Measurements from ENCODE around the gene TBCD. TPM values are rescaled to one million over a fixed set of nuclear protein-coding genes. Genes with fewer than 3 reads are reported as not detected.

TBCD gene
- total RNA-seq, 1 donor from 2014 or later, result 207 TPM

DNA sequence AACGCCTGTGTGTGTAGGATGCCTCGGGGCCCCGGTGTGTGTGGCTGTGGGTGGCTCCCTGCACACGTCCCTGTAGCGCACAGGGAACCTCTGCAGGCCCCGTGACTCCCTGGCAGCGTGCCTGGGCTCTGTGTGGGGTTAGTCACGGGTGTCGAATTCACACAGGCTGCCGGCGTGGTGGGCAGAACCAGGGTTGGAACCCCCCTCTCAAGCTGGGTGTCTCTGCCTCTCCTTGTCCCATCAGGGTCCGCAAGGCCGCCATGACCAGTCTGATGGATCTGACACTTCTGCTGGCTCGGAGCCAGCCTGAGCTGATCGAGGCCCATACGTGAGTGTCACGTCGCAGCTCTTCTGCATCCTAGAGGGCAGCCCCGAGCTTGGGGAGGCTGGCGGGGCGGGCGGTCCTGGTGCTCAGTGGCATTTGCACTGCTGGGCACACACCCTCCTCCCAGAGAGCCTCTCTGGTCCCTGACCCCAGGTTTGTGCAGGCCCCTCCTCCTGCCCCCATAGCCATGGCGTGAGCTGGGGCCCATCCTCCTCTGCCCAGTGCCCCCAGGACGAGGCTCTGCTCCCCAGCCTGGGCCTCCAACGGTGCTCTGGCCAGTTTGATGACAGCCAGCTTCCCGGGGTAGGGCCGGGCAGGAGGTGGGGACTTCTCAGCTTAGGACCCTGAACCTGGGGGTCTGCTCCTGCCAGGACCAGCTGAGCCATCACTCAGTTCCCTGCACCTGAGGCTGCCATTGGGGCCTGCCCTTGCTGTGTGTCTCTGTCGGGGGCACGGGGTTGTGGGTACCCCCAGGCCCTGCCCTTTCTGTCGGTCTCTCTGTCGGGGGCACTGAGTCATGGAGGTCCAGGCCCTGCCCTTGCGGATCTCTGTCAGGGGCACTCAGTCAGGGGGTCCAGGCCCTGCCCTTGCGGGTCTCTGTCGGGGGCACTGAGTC is 176.1 kb downstream of the TBCD start:
- no peaks in the 10 kb centered on the region for H3K9me3 Mint-ChIP-seq (ENCODE audit: unreplicated experiment)
- no peak for DNase-seq (ENCODE audit: low spot score)
- H3K4me3 Mint-ChIP-seq (ENCODE audit: unreplicated experiment), result no peak overlapping the region
- TF ChIP-seq, protein P1, sequence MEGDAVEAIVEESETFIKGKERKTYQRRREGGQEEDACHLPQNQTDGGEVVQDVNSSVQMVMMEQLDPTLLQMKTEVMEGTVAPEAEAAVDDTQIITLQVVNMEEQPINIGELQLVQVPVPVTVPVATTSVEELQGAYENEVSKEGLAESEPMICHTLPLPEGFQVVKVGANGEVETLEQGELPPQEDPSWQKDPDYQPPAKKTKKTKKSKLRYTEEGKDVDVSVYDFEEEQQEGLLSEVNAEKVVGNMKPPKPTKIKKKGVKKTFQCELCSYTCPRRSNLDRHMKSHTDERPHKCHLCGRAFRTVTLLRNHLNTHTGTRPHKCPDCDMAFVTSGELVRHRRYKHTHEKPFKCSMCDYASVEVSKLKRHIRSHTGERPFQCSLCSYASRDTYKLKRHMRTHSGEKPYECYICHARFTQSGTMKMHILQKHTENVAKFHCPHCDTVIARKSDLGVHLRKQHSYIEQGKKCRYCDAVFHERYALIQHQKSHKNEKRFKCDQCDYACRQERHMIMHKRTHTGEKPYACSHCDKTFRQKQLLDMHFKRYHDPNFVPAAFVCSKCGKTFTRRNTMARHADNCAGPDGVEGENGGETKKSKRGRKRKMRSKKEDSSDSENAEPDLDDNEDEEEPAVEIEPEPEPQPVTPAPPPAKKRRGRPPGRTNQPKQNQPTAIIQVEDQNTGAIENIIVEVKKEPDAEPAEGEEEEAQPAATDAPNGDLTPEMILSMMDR (IDR thresholded peaks at IDR 0.05; ENCODE audit: unreplicated experiment), result no peak
- peaks cover 48% of the 10 kb centered on the region for H3K36me3 Mint-ChIP-seq (ENCODE audit: low read depth, unreplicated experiment)
- no peaks in the 10 kb centered on the region for H3K4me1 Mint-ChIP-seq (ENCODE audit: unreplicated experiment)
- H3K27ac Mint-ChIP-seq (ENCODE audit: unreplicated experiment), result no peak overlapping the region
- H3K27me3 Mint-ChIP-seq (ENCODE audit: unreplicated experiment), result peaks cover 16% of the 10 kb centered on the region

DNA sequence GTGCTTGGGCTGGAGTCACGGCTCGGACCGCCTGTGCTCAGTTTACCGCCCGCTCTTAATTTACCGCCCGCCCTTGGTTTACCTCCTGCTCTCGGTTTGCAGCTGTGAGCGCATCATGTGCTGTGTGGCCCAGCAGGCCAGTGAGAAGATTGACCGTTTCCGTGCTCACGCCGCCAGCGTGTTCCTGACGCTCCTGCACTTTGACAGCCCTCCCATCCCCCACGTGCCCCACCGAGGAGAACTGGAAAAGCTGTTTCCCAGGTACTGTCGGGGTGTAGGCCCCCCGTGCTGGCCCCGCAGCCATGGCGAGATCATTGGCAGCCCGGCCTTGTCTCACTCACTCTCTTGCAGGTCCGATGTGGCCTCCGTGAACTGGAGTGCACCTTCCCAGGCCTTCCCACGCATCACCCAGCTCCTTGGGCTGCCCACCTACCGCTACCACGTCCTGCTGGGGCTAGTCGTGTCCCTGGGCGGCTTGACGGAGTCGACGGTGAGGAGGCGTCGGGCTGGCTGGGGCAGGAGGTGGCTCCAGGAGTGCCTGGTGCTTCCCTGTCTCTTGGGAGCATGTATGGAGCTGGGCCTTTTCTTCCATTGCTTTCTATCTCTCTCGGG is 177.3 kb downstream of the TBCD start:
- peaks cover 17% of the 10 kb centered on the region for H3K27me3 Mint-ChIP-seq (ENCODE audit: unreplicated experiment)
- H3K4me3 Mint-ChIP-seq (ENCODE audit: unreplicated experiment), result no peak overlapping the region
- peaks cover 44% of the 10 kb centered on the region for H3K36me3 Mint-ChIP-seq (ENCODE audit: low read depth, unreplicated experiment)
- H3K9me3 Mint-ChIP-seq (ENCODE audit: unreplicated experiment), result no peaks in the 10 kb centered on the region
- DNase-seq (ENCODE audit: low spot score), result no peak
- H3K27ac Mint-ChIP-seq (ENCODE audit: unreplicated experiment), result no peak overlapping the region
- TF ChIP-seq, protein P1 (IDR thresholded peaks at IDR 0.05; ENCODE audit: unreplicated experiment), result no peak
- H3K4me1 Mint-ChIP-seq (ENCODE audit: unreplicated experiment), result no peaks in the 10 kb centered on the region

DNA sequence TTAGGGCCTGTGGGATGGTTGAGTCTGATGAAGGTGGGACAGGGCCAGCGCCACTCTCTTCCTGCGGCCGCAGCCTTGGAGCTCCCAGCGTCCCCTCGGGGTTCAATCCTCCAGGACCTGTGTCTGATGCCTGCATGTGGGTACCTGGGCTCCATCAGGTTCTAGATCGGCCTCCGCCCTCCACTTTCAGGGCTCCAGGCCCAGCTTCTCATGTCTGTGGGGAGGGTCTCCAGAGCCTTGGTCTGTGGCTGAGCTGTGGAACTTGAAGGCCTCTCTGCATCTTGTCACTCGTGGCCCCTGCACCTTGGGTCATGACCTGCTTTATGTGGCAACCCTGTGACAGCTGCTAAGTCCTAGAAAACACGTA is 177.8 kb downstream of the TBCD start:
- peaks cover 15% of the 10 kb centered on the region for H3K27me3 Mint-ChIP-seq (ENCODE audit: unreplicated experiment)
- TF ChIP-seq, protein P1 (IDR thresholded peaks at IDR 0.05; ENCODE audit: unreplicated experiment), result no peak
- no peaks in the 10 kb centered on the region for H3K9me3 Mint-ChIP-seq (ENCODE audit: unreplicated experiment)
- H3K4me3 Mint-ChIP-seq (ENCODE audit: unreplicated experiment), result no peak overlapping the region
- no peak for DNase-seq (ENCODE audit: low spot score)
- no peak overlapping the region for H3K27ac Mint-ChIP-seq (ENCODE audit: unreplicated experiment)
- H3K36me3 Mint-ChIP-seq (ENCODE audit: low read depth, unreplicated experiment), result peaks cover 44% of the 10 kb centered on the region
- no peaks in the 10 kb centered on the region for H3K4me1 Mint-ChIP-seq (ENCODE audit: unreplicated experiment)

DNA sequence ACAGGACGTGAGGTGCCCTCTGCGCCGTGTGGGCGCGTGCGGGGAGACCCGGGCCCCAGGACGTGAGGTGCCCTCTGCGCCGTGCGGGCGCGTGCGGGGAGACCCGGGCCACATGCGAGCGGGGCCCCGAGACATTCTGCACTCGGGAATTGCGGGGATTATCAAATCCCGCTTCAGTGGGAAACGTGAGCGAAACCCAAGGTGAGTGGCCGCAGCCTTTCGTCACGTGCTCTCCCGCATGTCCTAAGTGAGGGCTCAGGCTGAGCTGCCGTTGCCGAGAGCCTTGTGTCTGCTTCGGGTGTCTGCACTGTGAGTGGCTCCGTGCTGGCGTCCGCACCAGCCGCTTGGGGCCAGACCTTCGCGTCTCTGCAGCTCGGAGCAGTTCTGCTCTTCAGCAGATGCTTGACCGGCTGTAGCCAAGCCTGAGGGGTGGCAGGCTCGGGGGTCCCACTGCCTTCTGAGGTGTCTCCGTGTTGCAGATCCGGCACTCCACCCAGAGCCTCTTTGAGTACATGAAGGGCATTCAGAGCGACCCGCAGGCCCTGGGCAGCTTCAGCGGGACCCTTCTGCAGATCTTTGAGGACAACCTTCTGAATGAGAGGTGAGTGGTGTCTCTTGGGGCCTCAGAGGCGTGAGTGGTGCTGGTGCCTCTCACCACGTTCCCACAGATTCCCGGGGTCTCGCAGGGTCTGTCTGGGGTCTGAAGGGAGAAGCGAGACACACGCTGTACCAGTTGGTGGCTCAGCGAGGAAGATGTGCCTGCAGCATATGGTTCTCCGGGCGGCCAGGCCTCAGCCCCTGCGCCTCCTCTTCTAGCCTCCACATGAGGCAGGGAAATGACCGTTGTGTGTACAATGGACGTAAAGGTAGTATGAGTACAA is 178.4 kb downstream of the TBCD start:
- TF ChIP-seq, protein P1 (IDR thresholded peaks at IDR 0.05; ENCODE audit: unreplicated experiment), result no peak
- H3K36me3 Mint-ChIP-seq (ENCODE audit: low read depth, unreplicated experiment), result peaks cover 48% of the 10 kb centered on the region
- no peak for DNase-seq (ENCODE audit: low spot score)
- H3K27ac Mint-ChIP-seq (ENCODE audit: unreplicated experiment), result no peak overlapping the region
- peaks cover 15% of the 10 kb centered on the region for H3K27me3 Mint-ChIP-seq (ENCODE audit: unreplicated experiment)
- no peak overlapping the region for H3K4me3 Mint-ChIP-seq (ENCODE audit: unreplicated experiment)
- H3K9me3 Mint-ChIP-seq (ENCODE audit: unreplicated experiment), result no peaks in the 10 kb centered on the region
- H3K4me1 Mint-ChIP-seq (ENCODE audit: unreplicated experiment), result no peaks in the 10 kb centered on the region

Data from endothelial cell (in vitro differentiated cells).